Bone marrow (tissue), 2 donors: ENCODE measurements around the gene KCNN3.

Source experiments
- DNase-seq, 2 donors: peaks; one replicate each; lab custom pipeline; 2025; lab: John Stamatoyannopoulos, UW

The KCNN3 gene

DNA sequence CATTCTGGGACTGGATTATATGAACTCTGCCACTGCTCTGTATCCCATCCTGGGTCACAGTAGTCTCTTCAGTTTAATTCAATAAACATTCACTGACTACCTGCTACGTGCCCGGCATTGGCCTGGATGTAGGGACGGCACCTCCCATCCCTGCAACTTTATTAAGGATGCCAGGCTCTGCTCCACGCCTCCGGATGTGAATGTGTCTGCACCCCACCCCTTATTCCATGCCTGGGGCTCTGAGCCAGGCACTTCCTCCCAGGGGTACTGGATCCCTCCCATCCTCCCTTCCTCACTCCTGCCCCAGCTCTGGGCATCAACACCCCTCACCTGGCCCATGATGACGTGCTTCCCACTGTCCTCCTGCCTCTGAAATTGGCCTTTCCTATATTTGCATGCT is 53.7 kb downstream of the KCNN3 start:
- no peak for DNase-seq

DNA sequence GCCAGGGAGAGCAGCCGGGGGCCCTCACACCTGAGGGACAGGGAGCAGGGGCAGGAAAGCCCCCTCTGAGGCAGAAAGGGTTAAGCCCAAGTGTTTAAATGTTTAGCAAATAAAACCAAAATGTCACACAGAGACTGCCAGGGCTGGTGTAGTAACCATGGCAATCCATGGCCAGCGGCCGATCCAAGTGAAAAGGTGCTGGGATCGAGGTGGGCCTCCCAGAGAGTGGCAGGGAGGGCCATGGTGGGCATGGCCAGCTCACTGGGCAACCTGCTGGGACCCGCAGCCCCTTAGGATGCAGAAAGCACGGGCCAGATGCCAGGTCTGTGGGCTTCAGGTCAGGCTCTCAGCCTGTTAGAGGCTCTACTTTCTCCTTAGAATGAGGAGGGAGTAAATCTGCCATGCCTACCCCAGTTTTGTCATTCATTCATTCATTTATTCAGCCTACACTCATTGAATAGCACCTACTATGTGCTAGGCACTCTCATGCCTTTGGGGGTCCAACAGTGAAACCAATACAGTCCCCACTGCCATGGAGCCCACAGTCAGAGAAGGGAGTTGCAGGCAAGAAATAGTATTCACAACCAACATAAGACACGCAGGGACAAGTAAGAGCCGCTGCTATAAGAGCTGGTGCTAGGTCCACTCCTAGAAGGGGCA is 56.1 kb downstream of the KCNN3 start:
- DNase-seq, result no peak

DNA sequence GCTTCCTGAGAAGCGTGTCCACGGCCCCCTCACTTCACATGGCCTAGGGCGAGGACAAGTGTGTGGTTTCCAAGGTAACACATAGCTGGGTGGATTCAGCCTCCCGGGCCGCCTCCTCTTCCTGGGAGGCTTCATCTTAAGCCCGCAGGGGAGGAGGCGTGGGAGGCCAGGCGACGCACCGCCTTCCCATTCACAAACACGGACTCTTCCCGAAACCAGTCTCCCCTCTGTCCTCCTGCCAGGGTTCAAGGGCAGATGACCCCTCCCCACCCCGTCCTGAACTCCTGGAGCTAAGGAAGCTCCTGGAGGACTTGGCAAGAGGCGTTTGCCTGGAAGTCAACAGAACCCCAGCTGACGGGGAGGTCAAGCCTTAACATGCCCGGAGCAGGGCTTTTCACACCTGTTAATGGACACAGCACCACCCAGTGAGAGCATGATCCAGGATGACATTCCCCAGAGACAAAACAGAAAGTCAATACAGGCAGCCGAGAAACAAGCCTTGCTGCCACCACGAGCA is 56.7 kb downstream of the KCNN3 start:
- DNase-seq, result no peak

DNA sequence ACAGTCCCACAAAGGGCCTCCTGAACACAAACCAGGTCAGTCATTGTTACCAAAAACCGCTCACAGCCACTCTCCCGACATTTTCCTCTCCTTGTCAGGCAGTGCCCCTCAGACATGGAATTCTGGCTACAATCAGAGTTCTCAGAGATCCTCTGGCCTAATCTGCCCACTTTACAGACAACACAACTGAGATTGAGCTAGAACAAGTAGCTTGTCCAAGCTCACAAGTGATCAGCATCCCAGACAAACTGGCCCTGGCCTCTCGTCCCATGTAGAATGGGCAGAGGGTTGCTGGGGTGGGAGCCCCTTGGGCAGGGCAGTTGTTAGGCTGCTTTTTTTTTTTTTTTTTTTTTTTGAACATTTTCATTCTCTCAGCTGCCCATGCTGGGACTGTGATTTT is 57.2 kb downstream of the KCNN3 start:
- DNase-seq, result no peak

DNA sequence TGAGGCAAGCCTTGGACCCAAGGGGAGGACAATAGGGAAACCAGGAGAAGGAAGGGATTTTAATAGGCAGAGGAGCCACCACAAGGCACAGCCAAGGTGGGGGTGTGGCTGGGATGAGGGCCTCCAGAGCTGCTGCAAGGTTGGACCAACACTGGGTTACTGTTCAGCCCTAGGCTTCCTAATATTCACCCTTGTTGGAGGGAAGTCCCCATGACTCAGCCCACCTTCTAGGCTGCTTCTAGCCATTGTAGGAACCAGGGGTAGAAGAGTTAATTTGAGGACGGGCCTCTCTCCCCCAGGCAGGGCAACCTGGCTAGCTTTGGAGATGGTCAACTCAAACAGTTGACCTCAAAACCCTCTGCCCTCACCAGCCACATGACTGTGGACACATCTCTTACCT is 59.5 kb downstream of the KCNN3 start:
- DNase-seq, result no peak

DNA sequence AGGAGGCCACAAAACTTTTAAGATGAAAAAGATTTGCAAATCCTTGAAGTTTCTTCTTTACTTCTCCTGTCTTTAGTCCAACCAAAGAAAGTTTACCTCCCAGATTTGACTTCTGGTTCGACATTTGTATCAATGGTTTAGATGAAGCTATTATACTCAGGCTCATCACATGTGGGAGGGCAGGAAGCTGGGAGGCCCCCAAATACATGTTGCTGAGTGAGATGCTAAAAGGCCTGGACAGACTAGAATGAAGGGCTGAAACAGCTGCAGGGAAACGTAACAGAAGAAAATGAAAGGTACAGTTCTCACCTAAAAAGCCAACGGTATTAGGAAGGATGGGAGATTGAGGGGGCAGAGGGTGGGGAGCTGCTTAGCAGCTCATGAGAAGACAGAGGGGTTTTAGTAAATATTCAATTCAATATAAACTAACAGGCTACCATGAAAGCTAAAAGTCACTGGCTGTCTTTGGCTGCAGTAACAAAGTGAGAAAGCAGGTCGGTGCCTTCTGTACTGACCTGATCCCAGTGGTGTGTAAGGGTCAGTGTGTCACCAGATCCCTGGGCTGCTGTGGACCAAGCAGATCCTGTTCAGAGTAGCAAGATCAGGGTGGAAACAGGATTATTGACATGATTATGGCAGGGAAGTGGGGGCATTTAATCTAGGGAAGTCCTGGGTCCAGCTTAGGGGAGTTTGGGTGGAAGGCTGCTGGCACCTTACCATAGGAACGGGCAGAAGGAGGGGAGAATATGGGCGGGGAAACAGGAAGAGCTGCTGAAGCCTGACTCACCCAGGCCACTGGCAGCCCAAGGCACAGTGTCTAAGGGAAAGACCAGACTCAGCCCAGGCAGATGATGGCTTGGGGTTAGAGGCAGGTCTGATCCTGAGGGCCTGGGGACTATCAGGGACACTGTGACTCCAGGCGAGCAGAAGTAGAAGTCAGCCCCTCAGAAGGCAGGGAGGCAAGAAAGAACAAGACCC is 60.4 kb downstream of the KCNN3 start:
- peak in 1 of 2 donors; percentile 43 for DNase-seq

DNA sequence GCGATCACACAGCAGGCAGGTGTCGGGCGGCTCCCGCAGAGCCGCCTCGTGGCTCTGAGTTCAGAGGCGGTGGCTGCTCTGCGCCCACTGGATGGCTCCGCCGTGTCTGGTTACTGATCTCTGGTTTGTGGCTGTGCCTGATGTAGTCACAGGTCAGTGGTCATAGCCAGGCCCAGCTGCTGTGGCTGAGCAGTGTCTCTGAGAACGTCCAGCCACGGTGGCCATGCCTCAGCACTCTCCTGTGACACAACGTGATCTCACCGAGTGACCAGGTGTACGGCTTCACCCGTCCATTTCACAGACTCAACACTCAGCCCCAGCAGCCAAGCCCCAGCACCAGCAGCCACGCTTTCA is 61.2 kb downstream of the KCNN3 start:
- no peak for DNase-seq

DNA sequence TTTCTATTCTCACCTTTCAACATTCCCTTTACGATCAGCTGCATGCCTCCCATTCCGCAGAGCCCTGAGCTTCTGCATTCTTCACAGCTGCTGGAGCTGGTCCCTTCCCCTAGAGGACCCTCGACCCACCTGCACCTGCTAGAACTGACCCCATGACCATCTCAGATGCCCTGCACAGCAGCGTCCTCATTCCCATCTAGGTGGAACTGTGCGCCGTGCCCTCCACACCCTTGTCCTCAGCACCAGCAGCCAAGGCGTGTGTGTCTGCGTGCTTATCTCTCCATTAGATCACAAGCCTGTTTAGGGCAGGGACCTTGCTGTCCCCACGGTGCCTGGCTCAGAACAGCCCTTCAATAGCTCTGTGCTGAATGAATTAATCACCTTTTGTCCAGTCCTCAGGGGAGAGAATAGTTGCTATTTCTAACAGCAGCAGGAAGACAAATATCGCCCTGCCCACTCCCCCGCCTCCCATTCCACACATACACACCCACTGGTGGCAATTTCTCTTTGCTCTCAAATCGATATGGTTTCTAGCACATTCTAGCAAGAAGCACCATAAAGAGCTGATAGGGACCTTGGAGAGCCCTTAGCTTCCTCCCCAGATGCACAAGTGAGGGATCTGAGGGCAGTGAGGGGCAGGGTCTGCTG is 61.7 kb downstream of the KCNN3 start:
- DNase-seq, result no peak

DNA sequence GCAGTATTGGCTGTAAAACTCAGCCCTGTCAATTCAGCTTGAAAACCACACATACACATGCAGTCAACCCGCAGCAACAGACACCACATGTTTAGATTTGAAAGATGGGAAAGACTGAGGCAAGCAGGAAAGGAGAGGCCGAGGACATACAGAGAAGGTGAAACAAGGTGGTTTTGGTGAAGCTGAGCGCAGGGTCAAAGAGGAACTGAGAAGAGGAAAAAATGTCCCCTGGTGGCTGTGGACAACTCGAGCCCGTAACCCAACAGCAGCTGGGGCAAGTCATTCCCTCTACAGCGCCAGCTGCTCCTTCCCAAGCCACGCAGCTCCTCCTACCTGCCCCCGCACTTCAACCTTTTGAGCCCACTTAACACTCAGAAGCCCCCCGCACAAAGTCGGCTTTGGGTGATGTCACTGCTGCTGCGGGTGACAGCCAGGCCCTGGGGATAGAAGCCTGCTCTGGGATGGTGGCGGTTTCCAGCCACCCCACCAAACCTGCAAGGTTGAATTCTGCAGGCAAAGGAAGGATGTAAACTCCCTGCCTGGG is 63.0 kb downstream of the KCNN3 start:
- DNase-seq, result no peak

DNA sequence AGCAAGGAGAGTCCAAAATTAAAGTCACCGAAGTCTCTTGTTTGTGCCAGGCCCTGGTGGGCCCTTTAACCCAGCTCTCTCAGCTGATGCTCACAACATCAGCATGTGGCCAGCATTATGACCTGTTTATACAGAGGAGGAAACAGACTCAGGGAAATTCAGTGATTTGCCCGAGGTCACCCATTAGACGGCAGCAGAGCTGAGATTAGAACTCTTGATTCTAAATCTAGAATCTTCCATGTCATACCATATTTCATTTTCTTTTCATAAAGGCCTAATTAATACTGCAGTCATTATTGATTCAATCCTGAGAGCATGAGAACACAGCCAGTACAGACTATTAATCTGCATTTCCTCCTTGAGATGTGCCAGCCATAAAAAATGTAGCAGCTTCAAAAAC is 63.7 kb downstream of the KCNN3 start:
- DNase-seq, result no peak

DNA sequence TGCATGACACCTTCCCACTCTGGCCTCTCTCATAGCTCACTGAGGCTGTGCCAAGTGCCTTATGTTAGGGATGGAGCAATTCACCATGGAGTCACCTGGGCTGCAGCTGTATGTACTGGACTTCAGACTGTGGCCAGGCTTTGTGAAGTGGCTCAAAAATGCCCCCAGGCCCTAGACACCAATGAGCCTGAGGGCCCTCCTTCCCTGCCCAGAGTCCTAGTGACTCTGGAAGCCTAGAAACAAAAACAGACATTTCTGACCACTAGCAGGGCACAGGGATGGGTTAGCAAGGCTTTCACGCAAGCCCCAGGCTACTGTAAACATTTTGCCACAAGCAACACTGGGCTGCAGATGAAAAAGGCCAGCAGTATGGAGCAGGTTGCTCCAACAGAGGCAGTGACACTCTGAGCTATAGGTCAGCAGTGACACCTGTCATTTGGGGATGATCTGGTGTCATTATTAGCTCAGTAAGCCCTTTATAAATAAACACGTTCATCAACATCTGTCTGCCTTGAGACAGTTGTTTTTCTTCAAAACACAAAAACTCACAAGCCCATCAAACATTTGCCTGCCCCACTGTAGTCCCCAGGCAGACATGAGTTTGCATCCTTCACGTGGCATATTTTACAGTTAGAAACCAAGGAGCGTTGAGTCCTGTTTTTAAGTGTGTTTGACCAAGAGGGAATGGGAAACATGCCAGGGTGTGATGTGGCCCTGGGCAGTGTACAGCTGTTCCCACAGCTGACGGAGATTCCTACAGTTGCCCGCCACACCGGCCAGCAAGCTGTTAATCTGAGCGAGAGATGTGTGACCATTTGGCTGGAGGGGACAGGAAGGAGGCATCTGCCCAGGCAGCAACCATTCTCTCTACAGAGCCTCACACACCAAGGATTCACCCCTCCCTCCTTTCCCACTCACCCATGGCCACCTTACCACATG is 66.8 kb downstream of the KCNN3 start:
- DNase-seq, result no peak

DNA sequence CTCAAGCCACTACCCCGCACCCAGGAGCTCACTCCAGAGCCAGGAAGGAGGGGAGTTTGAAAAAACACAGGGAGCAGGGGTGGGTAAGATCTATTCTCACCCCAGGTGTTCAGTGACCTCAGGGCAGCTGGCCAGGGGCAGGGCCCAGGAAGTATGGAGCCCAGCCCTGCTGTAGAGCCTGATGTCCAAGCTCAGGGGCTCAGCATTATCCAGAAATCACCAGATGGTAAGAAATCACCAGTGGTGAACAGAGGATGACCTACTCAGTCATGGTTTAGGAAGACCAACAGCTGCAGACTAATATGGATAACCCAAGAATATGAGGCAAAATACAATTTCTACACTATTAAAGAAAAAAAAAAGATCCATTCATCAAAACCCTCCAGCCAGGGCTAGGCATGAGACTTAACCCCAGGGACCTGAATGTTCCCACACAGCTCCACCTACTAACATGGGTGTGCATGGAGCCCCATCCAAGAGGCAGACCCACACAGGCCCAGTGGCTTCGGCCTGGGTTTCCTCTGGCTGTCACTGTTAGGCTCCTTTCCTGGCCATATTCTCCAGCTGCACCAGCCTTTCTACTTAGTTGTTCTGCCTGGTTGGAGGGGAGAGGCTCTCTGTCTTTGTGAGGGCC is 67.6 kb downstream of the KCNN3 start:
- DNase-seq, result no peak

DNA sequence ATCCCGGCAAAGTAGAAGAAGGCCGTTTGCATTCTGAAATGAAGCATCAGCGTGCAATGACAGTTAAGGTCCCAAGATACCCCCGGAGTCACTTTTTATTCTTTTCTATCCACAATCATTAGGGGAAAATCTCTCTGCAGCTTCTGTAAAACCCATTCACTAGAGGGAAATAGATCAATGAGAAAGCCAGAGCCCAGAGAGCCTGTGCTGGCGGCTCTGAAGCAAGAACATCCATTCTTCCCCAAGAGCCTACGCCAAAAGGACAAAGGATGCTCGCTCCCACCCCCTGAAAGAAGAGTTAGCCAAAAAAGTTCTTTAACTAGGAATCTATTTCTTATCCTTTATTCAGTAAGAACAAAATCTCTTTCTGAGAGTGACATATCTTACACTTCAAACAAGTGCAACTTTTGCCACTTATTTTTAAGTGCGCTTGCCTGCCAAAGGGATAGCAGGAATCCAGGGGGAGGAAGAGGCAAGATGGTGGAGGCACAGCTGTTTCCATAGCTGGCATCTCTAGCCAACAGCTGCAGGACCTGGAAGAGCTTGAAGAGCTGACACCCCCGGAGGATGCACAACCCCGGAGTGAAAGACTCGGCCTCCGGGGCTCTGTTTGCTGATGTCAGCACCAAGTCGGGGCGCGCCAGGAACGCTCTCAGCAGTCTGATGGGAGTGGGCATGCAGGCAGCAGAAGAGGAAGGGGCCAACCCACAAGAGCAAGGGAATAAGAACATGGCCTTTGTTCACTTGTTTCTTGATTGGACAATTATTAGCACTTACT is 68.7 kb downstream of the KCNN3 start:
- no peak for DNase-seq

DNA sequence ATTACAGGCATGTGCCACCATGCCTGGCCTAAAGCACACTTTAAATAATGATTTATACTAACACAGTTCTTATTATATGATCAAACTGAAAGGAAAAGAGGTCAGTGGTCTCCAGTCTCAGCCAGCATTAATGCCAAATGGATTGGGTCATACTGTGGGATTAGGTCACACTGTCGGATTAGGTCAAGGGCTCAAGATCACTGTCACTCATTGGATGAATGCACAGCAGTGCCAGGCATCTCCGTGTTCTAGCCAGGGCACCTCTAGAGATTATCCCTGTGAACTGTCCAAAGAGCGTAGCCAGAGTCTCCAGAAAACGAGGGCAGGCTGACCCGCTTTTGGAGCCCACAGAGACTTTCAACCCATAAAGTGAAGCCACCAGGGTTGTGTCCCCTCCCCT is 70.9 kb downstream of the KCNN3 start:
- no peak for DNase-seq

DNA sequence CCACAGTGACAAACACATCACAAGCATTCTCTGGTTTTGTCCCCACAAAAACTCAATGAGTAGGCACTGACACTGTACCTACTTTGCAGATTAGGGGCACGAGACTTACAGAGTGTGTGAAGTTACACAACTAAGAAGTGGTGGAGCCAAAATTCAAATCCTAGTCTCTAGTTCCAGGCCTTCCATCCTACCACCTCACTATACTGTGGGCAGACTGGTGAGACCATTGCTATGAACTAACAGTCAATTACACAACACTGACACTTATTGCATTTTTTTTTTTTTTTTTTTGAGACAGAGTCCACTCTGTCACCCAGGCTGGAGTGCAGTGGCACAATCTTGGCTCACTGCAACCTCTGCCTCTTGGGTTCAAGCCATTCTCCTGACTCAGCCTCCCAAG is 71.4 kb downstream of the KCNN3 start:
- no peak for DNase-seq

DNA sequence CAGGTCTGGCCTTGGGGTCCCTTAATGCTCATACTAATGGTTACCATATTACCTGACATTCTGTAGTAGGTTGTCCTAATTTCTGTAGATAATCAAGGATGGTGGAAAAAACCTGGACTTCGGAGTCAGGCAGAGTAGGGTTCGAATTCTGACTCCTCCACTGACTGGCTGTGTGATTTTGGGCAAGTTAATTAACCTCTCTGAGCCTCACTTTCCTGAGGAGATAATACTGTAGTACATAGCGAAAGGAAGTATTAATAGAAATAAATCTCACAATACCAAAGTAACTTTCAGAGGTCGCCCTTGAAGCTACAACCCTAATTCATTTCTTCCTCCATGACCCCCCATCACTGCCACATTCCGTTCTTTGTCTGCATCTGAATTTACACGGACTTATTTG is 72.9 kb downstream of the KCNN3 start:
- DNase-seq, result no peak

DNA sequence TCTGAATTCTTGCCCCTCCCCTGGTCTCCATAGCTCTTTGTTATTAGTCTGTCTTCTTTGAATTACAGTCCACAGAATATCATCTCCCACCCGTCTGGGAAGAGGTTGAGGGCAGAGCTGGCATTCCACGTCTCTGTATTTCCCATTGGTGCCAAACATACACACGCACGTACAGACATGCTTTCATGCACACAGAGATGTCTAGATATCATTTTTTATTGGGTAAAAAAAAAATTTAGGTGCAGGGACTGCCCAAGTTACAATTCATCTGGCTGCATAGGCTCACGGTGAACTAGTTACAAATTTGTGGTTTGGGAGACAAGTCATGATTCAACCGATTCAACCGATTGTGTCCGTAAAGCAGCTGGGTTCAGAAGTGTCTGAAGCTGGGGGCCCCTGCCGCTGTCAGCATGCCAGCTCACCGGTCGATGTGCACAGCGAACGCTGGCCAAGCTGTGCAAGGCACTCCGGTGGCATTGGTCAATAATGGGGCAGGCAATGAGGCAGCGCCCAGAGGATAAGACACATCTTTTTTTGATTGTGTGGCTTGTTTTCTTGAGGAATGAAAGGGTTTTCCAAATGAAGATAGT is 73.7 kb downstream of the KCNN3 start:
- no peak for DNase-seq

DNA sequence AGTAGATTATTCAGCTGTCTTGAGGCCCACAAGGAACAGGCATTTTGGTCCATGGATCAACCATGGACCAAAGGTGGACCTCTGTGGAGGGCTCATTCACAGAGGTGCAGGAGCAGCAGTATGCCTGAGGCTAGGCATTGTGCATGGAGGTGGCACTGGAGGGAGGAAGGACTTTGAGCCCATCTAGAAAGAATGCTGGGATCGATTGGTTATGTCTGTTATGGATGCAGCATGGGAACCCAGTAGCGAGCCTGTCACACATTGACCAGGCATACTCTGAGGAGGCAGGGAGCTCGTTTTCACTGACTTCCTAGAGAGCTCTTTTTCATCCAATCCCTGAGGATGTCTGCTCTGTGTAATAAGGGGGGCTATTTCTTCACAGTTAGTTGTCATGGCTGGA is 75.5 kb downstream of the KCNN3 start:
- no peak for DNase-seq

DNA sequence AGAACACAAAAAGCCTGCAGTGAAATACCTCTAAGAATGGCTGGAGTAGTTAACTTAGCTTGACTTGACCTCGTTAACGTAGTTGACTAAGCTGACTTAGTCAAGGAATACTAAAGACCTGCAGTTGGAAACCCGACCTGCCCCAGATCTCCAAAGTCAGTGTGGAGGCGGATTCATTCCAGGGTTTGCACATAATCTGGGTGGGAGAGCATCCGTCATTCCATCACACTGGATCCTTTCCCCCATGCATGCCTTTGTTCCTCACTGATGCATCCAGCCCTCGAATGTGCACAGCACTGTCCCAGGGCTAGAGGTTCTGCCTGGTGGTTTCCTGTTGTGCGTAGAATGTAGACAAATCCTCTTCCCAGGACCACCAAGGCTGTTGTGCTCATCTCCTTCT is 76.4 kb downstream of the KCNN3 start:
- no peak for DNase-seq

DNA sequence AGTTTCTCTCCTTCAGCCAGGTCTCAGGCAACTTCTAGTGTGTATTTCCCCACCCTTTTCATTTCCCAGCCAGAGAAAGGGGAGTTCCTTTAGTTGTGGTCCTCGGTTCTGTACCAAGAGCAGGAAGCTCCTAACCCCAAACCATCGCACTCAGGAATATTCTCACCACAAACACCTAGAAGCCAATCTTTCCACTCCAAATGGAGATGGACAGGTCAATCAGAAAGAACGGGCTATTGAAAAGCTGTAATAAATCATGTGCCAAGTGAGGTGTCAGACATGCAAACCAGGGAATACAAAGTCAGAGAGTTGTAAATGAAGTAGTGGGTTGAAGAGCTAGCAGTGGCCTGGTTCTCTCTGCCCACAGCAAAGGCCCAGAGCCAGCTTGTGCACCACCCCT is 77.2 kb downstream of the KCNN3 start:
- no peak for DNase-seq
